HG03442 (cell line): Measurements from ENCODE around the gene ACYP2.
"Not testable (repeated sequence)": the region's sequence is repeated elsewhere in the genome, so short reads cannot be mapped to it uniquely, and the experiment has no call there.

ENCODE experiments used
- ATAC-seq: cut with Tn5 transposase; IDR thresholded peaks from one replicate; pipeline ENCODE4 v1.9.1; 2021; ENCODE audit warnings: mild to moderate bottlenecking, moderate library complexity; ENCODE audit not compliant: unreplicated experiment

Gene ACYP2

GRCh38 chr2:54313147-54313546 lies 197.7 kb downstream of the ACYP2 start:
- no peak for ATAC-seq

GRCh38 chr2:54317973-54318372 lies 202.6 kb downstream of the ACYP2 start:
- ATAC-seq, result no peak

GRCh38 chr2:54318821-54319220 lies 203.4 kb downstream of the ACYP2 start:
- no peak for ATAC-seq

- ATAC-seq, result no peak
Observed at GRCh38 chr2:54321047-54321446, 205.6 kb downstream of the ACYP2 start.

- ATAC-seq, result not testable (repeated sequence)
Observed at GRCh38 chr2:54324517-54324916, 209.1 kb downstream of the ACYP2 start.

- ATAC-seq, result no peak
Observed at GRCh38 chr2:54325148-54325547, 209.7 kb downstream of the ACYP2 start.

GRCh38 chr2:54329482-54330161 lies 214.2 kb downstream of the ACYP2 start:
- no peak for ATAC-seq

GRCh38 chr2:54330162-54330925 lies 214.9 kb downstream of the ACYP2 start:
- ATAC-seq, result peak; percentile 97

- no peak for ATAC-seq
Observed at GRCh38 chr2:54330926-54331835, 215.8 kb downstream of the ACYP2 start.

GRCh38 chr2:54332386-54332785 lies 217.0 kb downstream of the ACYP2 start:
- ATAC-seq, result no peak

- ATAC-seq, result no peak
Observed at GRCh38 chr2:54336136-54336976, 220.9 kb downstream of the ACYP2 start.

- ATAC-seq, result no peak
Observed at GRCh38 chr2:54336977-54337255, 221.5 kb downstream of the ACYP2 start.

GRCh38 chr2:54341656-54342055 lies 226.2 kb downstream of the ACYP2 start:
- no peak for ATAC-seq

GRCh38 chr2:54342603-54343002 lies 227.2 kb downstream of the ACYP2 start:
- no peak for ATAC-seq

- ATAC-seq, result no peak
Observed at GRCh38 chr2:54347622-54348021, 232.2 kb downstream of the ACYP2 start.

GRCh38 chr2:54348646-54349045 lies 233.2 kb downstream of the ACYP2 start:
- no peak for ATAC-seq

- ATAC-seq, result no peak
Observed at GRCh38 chr2:54350426-54350825, 235.0 kb downstream of the ACYP2 start.

- no peak for ATAC-seq
Observed at GRCh38 chr2:54353216-54353615, 237.8 kb downstream of the ACYP2 start.
